Keratinocyte (primary cell): ENCODE measurements around the gene ABCC4.

Source experiments
- EZH2 ChIP-seq: IDR thresholded peaks from one replicate; pipeline ENCODE4 v1.6.1; 2012; ENCODE audit warnings: inconsistent platforms, mild to moderate bottlenecking, low read length, moderate library complexity
- TF ChIP-seq, protein P1 (sequence below), 3 experiments: IDR thresholded peaks in 1 of 3; conservative IDR thresholded peaks in 1 of 3; optimal IDR thresholded peaks in 1 of 3; 2 replicates in 2 of 3; 3 replicates in 1 of 3; pipeline versions ENCODE3 to v1.5.1; 2011; ENCODE audit warnings: low read length in 3 of 3, mild to moderate bottlenecking in 3 of 3, moderate library complexity in 2 of 3, control low read depth in 1 of 3, inconsistent platforms in 1 of 3; ENCODE audit not compliant: insufficient read depth in 2 of 3; ENCODE audit errors: extremely low read depth in 1 of 3

DNA sequence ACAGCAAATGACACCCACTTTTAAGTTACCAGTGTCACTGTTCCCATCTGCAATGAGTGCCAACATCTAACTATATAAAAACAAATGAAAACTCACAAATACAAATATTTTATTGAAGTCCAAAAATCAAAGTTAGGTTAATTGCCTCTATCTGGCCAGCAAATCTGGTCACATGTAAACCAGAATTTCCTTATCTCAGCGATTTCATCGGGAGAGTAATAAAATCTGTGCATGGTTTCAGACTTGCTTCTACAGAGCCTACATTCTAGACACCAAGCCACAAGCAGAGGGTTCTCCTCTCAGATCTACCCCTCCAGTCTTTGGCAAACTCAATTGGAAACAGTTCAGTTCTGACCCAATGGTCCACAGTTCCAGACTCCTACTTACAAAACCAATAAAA is 189.6 kb downstream of the ABCC4 start:
- TF ChIP-seq, protein P1, sequence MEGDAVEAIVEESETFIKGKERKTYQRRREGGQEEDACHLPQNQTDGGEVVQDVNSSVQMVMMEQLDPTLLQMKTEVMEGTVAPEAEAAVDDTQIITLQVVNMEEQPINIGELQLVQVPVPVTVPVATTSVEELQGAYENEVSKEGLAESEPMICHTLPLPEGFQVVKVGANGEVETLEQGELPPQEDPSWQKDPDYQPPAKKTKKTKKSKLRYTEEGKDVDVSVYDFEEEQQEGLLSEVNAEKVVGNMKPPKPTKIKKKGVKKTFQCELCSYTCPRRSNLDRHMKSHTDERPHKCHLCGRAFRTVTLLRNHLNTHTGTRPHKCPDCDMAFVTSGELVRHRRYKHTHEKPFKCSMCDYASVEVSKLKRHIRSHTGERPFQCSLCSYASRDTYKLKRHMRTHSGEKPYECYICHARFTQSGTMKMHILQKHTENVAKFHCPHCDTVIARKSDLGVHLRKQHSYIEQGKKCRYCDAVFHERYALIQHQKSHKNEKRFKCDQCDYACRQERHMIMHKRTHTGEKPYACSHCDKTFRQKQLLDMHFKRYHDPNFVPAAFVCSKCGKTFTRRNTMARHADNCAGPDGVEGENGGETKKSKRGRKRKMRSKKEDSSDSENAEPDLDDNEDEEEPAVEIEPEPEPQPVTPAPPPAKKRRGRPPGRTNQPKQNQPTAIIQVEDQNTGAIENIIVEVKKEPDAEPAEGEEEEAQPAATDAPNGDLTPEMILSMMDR (optimal IDR thresholded peaks at IDR 0.05 in 1 of 3, IDR thresholded peaks at IDR 0.05 in 1 of 3, conservative IDR thresholded peaks at IDR 0.05 in 1 of 3; ENCODE audit: extremely low read depth in 1 of 3, insufficient read depth in 2 of 3, low read length in 3 of 3) = no peak
- TF ChIP-seq EZH2 = no peak
